Esophagus muscularis mucosa (tissue), 4 donors: ENCODE results near the gene FGFRL1. TPM values are rescaled to one million over a fixed set of nuclear protein-coding genes. Genes with fewer than 3 reads are reported as not detected.

Source experiments
- DNase-seq: peaks from one replicate; pipeline ENCODE4 v3.0.0-alpha.2; 2017; ENCODE audit errors: extremely low spot score
- H3K27ac ChIP-seq, 4 donors: fragments of 200-600 bp; sonication (generic); replicated peaks in 1 of 4; 1 replicate in 3 of 4; 2 replicates in 1 of 4; pipeline ENCODE4 v1.5.1; 2016 to 2019; ENCODE audit warnings: mild to moderate bottlenecking in 1 of 4
- H3K27me3 ChIP-seq, 4 donors: fragments of 200-600 bp; sonication (generic); one replicate each; pipeline versions ENCODE4 v1.5.1 to v1.6.0; 2016 to 2019
- H3K36me3 ChIP-seq, 4 donors: fragments of 200-600 bp; sonication (generic); one replicate each; pipeline ENCODE4 v1.5.1; 2016 to 2019
- H3K4me1 ChIP-seq, 4 donors: fragments of 200-600 bp; sonication (generic); one replicate each; pipeline ENCODE4 v1.5.1; 2016 to 2019
- H3K4me3 ChIP-seq, 4 donors: fragments of 200-600 bp; sonication (generic); 1 replicate in 2 of 4; 2 replicates in 2 of 4; pipeline ENCODE4 v1.5.1; 2016 to 2019; ENCODE audit warnings: mild to moderate bottlenecking in 4 of 4, moderate library complexity in 1 of 4
- H3K9me3 ChIP-seq, 4 donors: fragments of 200-600 bp; sonication (generic); 1 replicate in 3 of 4; 2 replicates in 1 of 4; pipeline ENCODE4 v1.5.1; 2016 to 2019
- CTCF ChIP-seq, 3 experiments: fragments of 200-600 bp in 2 of 3; fragments of 450-650 bp in 1 of 3; sonication (generic) in 2 of 3; IDR thresholded peaks; one replicate each; pipeline ENCODE4 v1.5.1; 2017 to 2019; ENCODE audit warnings: antibody characterized with exemption in 3 of 3, mild to moderate bottlenecking in 2 of 3, moderate library complexity in 1 of 3
- EP300 ChIP-seq: sonication (generic); formaldehyde crosslinking; IDR thresholded peaks from one replicate; pipeline ENCODE4 v1.6.1; 2017; ENCODE audit warnings: antibody characterized with exemption
- POLR2A ChIP-seq: fragments of 450-650 bp; IDR thresholded peaks from one replicate; pipeline ENCODE4 v1.6.1; 2017; ENCODE audit warnings: antibody characterized with exemption, moderate library complexity, mild to moderate bottlenecking, low read depth
- POLR2AphosphoS5 ChIP-seq, 2 donors: sonication (generic); formaldehyde crosslinking; IDR thresholded peaks; one replicate each; pipeline ENCODE4 v1.6.1; 2017; ENCODE audit warnings: antibody characterized with exemption in 2 of 2
- WGBS: methylation state at CpG from one replicate; pipeline ENCODE4 v1.1.5; 2018; 5-methylcytosine and 5-hydroxymethylcytosine counted together
- intact Hi-C: fragments of 100-400 bp; cut with DNase I; formaldehyde crosslinking; loops from one replicate; pipeline ENCODE4 v1.15.1; 2023
- total RNA-seq, 4 donors: library from RNA; depleted of rRNA; stranded (reverse); fragments of >200 nt; gene quantifications; one replicate each; pipeline versions ENCODE4 v1.1.0 to v1.2.1, GENCODE V29; 2016

Gene FGFRL1
- total RNA-seq, 4 donors from 2014 or later, result 22.0 to 54.2 (median 32.5) TPM

GRCh38 chr4:1019320-1019719 is 7.9 kb downstream of the FGFRL1 start:
- TF ChIP-seq EP300, result no peak
- TF ChIP-seq POLR2A, result no peak
- no peak for TF ChIP-seq CTCF (IDR thresholded peaks at IDR 0.05)
- no peak for TF ChIP-seq POLR2AphosphoS5 (IDR thresholded peaks at IDR 0.05)
- peaks cover 0 to 18% (median 10%) of the 10 kb centered on the region in 4 donors for H3K4me1 ChIP-seq
- intact Hi-C loops, result no loop called here
- 66% methylated on average over 5 of the region's 9 CpGs for WGBS
- H3K4me3 ChIP-seq, result no peak overlapping the region
- H3K27ac ChIP-seq, result no peak overlapping the region
- H3K36me3 ChIP-seq, result peaks cover 0 to 24% (median 3%) of the 10 kb centered on the region in 4 donors
- DNase-seq, result no peak
- H3K9me3 ChIP-seq, result no peaks in the 10 kb centered on the region
- no peaks in the 10 kb centered on the region for H3K27me3 ChIP-seq

GRCh38 chr4:1019729-1020470 is 8.5 kb downstream of the FGFRL1 start:
- Histone ChIP-seq H3K4me3 (no peak overlapping the region), H3K27me3 (no peaks in the 10 kb centered on the region), H3K27ac (no peak overlapping the region), H3K36me3 (peaks cover 0 to 29% (median 9%) of the 10 kb centered on the region in 4 donors), H3K9me3 (no peaks in the 10 kb centered on the region), H3K4me1 (peaks cover 0 to 13% (median 8%) of the 10 kb centered on the region in 4 donors)
- TF ChIP-seq POLR2AphosphoS5 (IDR thresholded peaks at IDR 0.05), result no peak
- no peak for TF ChIP-seq CTCF (IDR thresholded peaks at IDR 0.05)
- TF ChIP-seq EP300, result no peak
- no peak for TF ChIP-seq POLR2A
- intact Hi-C loops, result no loop called here
- 87% methylated on average over 14 of the region's 23 CpGs for WGBS
- DNase-seq, result no peak

- intact Hi-C loops, result no loop called here
- no peaks in the 10 kb centered on the region for H3K9me3 ChIP-seq
- WGBS, result 90% methylated on average over 6 of the region's 19 CpGs
- H3K36me3 ChIP-seq, result peaks cover 0 to 42% (median 17%) of the 10 kb centered on the region in 4 donors
- H3K27me3 ChIP-seq, result no peaks in the 10 kb centered on the region
- no peak overlapping the region for H3K27ac ChIP-seq
- no peak for DNase-seq
- TF ChIP-seq POLR2A (no peak), POLR2AphosphoS5 (IDR thresholded peaks at IDR 0.05) (no peak), EP300 (no peak), CTCF (IDR thresholded peaks at IDR 0.05) (no peak)
- no peak overlapping the region for H3K4me3 ChIP-seq
- H3K4me1 ChIP-seq, result no peaks in the 10 kb centered on the region
These were observed 10.1 kb downstream of the FGFRL1 start for GRCh38 chr4:1021386-1022050.

GRCh38 chr4:1022051-1022738 is 10.8 kb downstream of the FGFRL1 start:
- WGBS, result 91% methylated on average over 29 of the region's 46 CpGs
- no peak for TF ChIP-seq CTCF (IDR thresholded peaks at IDR 0.05)
- no peak for TF ChIP-seq EP300
- no peak for TF ChIP-seq POLR2AphosphoS5 (IDR thresholded peaks at IDR 0.05)
- TF ChIP-seq POLR2A, result no peak
- intact Hi-C loops, result no loop called here
- DNase-seq, result no peak
- H3K36me3 ChIP-seq, result peaks cover 0 to 42% (median 17%) of the 10 kb centered on the region in 4 donors
- H3K4me3 ChIP-seq, result no peak overlapping the region
- no peaks in the 10 kb centered on the region for H3K9me3 ChIP-seq
- H3K27me3 ChIP-seq, result no peaks in the 10 kb centered on the region
- H3K4me1 ChIP-seq, result no peaks in the 10 kb centered on the region
- H3K27ac ChIP-seq, result no peak overlapping the region
